DND-41 (cell line): ENCODE measurements around the gene TIGD1.

ENCODE experiments used
- EZH2 ChIP-seq: IDR thresholded peaks from 3 replicates; pipeline ENCODE4 v1.6.1; 2012; ENCODE audit warnings: borderline replicate concordance, low read depth, mild to moderate bottlenecking, moderate library complexity, low read length, inconsistent platforms; ENCODE audit not compliant: severe bottlenecking
- TF ChIP-seq, protein P1 (sequence below): IDR thresholded peaks from 2 replicates; pipeline ENCODE4 v1.5.1; 2012; ENCODE audit warnings: borderline replicate concordance, low read length, moderate library complexity, mild to moderate bottlenecking; ENCODE audit not compliant: poor library complexity, severe bottlenecking; ENCODE audit errors: extremely low read depth

DNA sequence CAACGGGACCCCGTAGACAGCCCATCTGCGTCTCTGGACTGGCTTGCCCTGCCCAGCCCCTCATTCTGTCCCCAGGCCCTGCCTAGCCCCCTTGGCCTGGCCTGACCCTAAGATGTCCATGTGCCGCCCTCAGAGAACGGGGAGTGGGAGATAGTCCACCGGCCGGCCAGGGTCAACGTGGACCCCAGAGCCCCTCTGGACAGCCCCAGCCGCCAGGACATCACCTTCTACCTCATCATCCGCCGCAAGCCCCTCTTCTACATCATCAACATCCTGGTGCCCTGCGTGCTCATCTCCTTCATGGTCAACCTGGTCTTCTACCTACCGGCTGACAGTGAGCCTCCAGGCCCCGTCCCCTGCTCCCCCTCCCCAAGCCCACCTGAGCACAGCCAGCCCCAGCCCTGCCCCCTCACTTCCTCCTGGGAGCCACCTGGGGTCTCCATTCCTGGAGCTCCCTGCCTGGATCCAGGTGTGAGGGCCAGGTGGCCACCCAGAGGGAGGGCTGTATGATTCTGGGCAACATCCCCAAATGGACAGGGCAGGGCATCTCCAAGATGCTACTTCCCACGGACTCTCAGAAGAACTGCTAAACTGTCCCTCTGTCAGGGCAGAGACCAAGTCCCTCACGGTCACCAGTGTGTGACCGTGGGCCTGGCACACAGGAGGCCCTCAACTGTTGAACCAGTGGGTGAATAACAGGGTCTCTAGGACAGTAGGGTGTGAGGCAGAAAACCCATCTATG lies 20.4 kb downstream of the TIGD1 start:
- TF ChIP-seq, protein P1, sequence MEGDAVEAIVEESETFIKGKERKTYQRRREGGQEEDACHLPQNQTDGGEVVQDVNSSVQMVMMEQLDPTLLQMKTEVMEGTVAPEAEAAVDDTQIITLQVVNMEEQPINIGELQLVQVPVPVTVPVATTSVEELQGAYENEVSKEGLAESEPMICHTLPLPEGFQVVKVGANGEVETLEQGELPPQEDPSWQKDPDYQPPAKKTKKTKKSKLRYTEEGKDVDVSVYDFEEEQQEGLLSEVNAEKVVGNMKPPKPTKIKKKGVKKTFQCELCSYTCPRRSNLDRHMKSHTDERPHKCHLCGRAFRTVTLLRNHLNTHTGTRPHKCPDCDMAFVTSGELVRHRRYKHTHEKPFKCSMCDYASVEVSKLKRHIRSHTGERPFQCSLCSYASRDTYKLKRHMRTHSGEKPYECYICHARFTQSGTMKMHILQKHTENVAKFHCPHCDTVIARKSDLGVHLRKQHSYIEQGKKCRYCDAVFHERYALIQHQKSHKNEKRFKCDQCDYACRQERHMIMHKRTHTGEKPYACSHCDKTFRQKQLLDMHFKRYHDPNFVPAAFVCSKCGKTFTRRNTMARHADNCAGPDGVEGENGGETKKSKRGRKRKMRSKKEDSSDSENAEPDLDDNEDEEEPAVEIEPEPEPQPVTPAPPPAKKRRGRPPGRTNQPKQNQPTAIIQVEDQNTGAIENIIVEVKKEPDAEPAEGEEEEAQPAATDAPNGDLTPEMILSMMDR: no peak
- TF ChIP-seq EZH2: no peak
